Measurements from ENCODE around the gene C1orf167.

C1orf167 gene

GRCh38 chr1:11786168-11786567 is 24.2 kb downstream of the C1orf167 start:
- DNase-seq: no peak

DNA sequence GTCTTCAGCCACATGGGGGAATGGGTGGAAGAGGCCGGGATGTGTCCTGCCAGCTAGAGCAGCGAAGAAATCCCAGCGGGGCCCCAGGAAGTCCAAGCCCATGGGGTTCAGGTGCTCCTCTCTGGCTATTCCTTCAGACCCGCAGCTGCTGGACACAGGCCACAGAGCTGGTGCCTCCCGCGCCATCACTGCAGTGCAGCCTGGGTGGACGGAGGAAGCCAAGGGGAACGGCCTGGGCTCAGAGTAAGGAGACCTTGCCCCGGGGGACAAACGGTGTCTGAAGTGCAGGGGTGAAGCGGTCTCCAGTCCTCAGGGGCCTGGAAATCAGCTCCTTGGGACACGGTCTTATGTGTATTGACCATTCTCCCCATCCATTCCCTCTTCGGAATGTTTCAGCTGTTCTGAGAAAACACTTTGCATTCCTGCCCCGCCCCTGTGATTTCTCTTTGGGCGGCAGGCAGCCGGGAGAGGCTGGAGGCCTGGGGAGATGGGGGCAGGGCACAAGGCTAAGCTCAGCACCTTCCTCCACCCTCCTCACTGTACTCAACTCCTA is 25.3 kb downstream of the C1orf167 start:
- DNase-seq: no peak

DNA sequence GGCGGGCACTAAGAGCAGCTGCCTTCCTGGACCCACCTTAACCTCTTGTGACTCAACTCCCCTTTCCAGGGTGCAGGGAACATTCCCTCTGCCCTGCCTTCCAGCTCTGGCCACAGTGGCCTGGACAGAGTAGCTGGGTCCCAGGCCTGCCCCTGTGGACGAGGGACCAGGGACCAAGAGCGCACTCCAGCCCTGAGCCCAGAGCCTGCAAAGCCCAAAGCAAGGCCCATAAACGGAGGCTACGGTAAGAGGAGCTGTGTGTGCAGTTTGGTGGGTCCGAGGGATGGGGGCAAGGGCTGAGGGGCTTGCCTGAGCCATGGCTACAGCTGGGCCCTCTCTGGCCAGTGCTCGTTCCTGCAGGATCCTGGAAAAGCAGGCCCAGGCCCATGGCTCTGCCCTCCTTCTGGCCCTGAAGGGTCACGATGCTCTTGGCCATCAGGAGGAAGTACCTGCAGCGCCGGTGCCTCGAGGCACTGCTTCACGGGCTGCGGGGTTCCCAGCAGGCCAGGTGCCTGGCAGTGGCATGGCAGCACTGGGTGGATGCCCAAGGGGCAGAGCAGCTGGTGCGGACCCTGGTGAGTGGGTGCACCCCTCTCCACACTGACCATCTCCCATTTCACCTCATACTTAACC is 25.9 kb downstream of the C1orf167 start:
- no peak for DNase-seq

DNA sequence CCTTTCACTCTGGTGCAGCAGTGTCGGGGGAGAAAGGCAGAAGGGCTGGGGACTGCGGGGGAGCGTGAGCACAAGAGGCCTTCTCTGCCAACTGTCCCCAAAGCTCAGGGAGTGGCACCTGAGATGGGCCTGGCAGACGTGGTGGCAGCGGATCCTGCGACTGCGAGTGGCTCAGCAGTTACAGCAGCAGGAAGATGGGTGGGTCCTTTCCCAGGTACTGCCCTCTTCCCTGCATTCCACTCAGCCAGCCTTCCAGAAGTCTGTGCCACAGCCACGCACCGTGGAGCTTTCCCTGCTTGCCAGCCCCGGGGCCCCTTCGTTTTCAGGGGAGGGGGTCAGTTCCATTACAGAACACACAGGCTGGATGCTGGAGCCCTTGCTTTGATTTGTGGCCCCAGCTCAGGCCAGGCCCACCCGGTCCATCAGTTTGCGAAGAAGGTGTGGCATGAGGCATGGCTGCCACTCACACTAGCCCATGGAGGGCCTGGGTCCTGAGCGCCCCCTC is 26.6 kb downstream of the C1orf167 start:
- DNase-seq: no peak

GRCh38 chr1:11789126-11790067 is 27.4 kb downstream of the C1orf167 start:
- no peak for DNase-seq

DNA sequence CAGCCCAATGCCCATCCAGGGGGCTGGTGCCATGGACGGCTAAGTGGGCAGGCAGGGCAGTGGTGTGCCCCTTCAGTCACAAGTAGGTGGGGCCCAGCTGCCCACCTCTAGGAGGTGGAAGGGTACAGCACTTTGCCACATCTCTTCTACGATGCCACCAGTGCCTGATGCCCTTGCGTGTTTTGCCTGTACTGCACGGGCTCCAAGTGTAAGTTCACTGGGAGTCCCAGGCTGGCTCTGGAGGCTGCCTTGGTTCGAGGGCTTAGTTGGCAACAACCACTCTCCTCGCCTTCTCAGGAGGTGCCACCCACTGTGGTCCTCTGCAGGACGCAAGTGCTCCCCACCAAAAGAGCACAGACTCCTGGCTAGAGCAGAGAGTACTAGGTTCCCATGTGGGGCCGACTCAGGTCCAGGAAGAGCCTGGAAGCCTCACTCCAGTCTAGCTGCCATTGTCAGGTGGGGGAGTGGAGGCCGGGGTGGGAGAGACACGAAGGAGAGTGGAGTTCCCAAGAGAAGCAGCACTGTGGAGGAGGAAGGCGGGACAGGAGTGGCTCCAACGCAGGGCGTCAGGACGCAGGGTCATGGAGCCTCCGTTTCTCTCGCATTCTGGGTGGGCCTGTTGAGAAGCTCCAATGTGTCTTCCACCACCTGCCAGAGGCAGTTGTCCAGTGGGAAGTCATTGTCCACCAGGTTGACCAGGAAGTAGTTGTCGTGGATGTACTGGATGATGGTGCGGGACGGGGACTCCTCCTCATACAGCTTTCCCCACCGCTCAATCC is 28.3 kb downstream of the C1orf167 start:
- no peak for DNase-seq

GRCh38 chr1:11790880-11791715 is 29.1 kb downstream of the C1orf167 start:
- peak; percentile 22 to 80 for DNase-seq

DNA sequence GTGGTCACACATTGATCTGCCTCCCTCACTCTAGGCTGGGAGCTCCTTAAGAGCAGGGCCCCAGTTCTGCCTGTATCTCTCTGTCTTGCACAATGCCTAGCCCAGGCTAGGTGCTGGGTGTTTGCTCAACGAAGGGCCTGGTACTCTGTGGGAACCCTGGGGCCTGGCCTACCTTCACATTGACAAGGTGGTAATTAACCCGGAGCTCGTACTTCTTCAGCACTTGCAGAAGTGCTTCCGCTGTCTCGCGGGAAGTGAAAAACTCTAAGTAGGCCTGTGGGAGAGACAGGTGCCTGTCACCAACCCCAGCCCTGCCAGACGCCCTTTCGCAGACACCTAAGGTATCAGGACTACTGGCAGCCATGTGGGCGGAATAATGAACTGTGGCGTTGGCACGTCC is 30.1 kb downstream of the C1orf167 start:
- no peak for DNase-seq

DNA sequence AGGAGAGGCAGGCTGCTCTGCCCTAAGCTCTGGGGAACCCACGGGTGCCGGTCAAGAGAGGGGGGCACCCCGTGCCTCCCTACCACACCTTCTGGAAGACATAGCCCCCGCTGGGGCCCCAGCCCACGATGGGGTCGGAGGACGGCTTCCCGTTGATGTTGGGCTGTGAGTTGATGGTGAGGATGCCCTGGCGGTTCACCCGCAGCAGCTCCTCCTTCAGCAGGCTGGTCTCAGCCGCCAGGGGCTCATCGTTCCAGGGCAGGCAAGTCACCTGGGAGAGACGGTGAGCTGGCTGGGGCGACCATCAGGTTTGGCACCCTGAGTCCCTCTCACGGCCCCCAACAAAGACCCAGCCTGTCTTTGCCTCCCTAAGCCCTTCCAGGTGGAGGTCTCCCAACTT is 31.8 kb downstream of the C1orf167 start:
- no peak for DNase-seq

DNA sequence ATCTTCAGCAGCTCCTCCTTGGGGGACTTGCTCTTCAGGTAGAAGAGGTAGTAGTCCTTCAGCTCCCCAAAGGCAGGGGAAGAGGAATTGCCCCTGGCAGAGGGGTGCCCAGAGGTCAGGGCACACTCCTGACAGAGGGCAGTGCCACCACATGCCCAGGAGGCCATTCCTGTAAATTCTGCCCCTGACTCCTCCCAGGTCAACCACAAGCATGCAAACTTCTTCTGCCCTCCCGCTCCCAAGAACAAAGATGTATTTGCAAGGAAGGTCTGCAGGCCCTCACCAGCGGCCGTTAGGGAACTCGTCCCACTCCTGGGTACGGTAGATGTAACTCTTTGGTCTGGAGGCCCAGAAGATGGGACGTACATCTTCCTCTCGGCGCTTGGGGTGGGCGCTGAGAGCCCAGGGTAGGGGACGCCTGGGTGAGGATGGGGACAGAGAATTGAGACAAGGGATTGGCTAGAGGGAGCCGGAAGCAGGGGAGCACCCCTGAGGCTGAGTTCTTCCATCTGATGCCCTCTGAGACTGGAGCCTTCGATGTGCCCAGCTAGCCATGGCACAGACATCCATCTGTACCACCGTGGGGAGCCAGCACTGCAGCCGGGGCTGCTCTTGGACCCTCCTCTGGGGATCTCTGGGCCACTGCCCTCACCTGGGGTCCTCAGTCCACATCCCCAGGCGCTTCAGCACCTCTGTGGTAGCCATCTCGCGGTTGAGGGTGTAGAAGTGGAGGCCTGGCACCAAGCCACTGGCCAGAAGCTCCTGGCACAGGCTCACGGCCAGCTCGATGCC is 32.6 kb downstream of the C1orf167 start:
- DNase-seq: no peak

DNA sequence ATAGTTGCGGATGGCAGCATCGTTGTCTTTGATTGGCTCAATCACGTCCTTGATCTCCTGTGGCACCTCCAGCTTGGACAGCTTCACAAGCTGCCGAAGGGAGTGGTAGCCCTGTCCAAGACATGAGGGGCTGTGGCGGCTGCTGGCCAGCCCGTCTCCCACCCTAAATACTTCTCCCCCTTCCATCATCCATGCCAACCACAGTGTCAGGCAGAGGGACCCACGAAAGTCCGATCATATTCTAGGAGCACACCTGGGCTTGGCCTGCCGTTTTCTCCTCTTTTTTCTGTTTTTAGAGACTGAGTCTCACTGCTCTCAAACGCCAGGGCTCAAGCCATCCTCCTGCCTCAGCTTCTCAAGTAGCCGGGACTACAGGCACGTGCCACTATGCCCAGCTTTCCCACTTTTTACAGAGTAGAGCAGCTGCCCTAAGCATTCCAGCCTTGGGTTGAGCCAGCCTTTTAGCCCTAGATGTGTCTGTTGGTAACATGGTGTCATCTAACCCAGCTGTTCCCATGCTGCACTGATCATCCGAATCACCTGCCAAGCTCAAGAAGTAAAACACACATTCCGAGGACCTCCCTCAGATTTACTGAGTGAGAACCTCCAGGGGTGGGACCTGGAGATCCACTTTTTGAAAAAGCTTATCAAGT is 33.4 kb downstream of the C1orf167 start:
- no peak for DNase-seq

DNA sequence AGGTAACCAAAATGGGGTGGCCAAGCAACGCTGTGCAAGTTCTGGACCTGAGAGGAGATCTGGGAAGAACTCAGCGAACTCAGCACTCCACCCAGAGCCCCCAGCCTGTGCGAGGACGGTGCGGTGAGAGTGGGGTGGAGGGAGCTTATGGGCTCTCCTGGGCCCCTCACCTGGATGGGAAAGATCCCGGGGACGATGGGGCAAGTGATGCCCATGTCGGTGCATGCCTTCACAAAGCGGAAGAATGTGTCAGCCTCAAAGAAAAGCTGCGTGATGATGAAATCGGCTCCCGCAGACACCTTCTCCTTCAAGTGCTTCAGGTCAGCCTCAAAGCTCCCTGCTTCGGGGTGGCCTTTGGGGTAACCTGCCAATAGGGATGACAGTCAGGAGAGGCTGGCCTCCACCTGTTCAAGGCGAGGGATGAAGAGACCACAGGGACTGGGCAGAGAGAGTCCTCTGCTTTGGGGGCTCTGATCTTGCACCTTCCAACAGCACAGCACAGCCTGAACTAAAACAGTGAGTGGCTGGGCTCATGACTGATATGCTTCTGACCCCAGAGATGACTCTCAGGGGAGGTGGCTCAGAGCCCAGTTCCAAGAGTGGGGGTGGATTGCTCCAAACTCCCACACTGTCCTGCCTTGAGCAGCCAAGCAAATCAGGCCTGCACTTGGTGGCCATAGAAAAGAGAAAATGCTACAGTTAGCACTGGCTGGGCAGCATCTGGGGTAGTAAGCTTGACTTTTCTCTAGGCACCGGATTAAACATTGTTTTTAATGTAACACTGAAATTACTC is 34.2 kb downstream of the C1orf167 start:
- no peak for DNase-seq

- no peak for DNase-seq
These were observed 35.7 kb downstream of the C1orf167 start for GRCh38 chr1:11797525-11798216.

DNA sequence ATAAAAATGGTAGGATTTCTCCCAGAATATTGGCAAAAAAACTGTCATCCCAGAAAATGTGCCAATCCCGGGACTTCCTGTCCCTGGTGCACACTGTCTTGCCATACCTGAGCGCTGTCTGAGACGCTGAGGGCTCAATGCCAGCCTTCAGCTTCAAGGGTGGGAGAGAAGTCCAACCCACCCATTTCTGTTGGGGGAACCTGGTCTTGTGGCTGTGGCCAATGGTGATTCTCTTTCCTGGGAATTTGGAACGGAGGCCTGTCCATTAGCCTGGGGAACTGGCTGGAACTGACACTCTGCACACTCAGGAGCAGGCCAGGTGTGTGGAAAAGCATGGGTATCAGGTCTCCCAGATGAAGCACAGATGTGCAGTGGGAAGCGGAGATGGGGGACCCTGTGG is 37.1 kb downstream of the C1orf167 start:
- DNase-seq: no peak

DNA sequence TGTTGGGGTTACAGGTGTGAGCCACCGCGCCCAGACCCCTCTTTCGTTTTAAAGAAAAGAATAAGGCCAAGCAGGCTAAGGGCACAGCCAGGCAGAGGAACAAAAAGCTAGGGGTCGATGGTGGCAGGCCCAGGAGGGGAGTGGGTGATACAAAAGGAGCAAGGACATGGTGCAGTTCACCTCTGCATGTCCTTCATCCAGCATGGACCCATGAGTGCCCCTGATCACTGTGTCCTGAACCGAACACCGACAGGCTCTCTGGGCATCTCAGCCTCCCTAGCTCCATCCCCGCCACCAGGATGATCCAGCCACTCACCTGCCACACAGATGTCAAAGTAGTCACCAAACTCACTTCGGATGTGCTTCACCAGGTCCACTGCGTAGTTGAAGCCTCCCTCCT is 37.9 kb downstream of the C1orf167 start:
- DNase-seq: no peak

DNA sequence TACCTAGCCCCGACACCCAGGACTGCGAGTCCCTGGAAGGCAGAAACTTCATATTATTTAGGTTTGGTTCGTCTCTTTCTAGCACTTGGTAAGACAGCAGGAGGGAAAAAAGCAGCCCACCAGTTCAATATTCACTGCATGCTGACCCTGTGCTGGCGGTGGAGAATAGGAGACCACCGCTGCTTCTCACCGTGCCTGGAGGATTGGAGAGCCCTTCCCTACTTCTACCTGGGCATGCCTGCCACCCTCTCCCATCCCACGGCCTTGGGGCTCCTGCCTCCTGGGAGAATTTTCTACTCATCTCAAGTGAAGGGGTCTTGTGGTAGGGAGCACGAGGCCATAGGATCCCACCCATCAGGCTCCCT is 38.4 kb downstream of the C1orf167 start:
- DNase-seq: no peak

- no peak for DNase-seq
These were observed 38.9 kb downstream of the C1orf167 start for GRCh38 chr1:11800756-11801433.

DNA sequence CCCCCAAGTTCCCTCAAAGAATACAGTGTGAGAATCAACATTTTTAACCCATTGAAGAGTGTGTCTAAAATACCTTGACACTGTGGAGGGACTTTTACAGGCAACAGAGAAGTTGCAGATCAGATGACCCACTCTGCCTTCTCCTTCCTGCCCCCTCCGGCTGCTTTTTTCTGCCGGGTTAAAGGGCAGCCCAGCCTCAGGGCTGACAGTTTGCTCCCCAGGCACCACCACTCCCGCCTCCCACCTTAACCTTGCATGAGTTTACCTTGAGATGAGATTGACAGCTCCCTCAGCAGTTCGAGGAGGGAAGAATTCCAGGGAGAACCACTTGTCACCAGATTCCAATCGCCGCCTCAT is 40.6 kb downstream of the C1orf167 start:
- DNase-seq: peak in 1 of 2 donors; percentile 29
